Lower lobe of right lung (tissue), 2 donors: ENCODE data around the gene PRSS35. TPM values are rescaled to one million over a fixed set of nuclear protein-coding genes. Genes with fewer than 3 reads are reported as not detected.
A peak's percentile ranks its signal among the peaks of the same experiment; 100 is the strongest.

Source experiments
- ATAC-seq, 2 donors: fragments of 200-7000 bp; cut with Tn5 transposase; one replicate each; pipeline ENCODE4 v1.9.1; 2020 to 2022; ENCODE audit warnings: mild to moderate bottlenecking in 2 of 2, moderate library complexity in 2 of 2
- DNase-seq: peaks from one replicate; pipeline ENCODE4 v3.0.0-alpha.2; 2020
- H3K27ac ChIP-seq: fragments of 200-600 bp; one replicate; pipeline ENCODE4 v1.8.0; 2022
- H3K27me3 ChIP-seq: fragments of 200-600 bp; one replicate; pipeline ENCODE4 v1.8.0; 2022; ENCODE audit warnings: low read depth
- H3K36me3 ChIP-seq: fragments of 200-600 bp; one replicate; pipeline ENCODE4 v1.8.0; 2022; ENCODE audit warnings: mild to moderate bottlenecking
- H3K4me1 ChIP-seq: fragments of 200-600 bp; one replicate; pipeline ENCODE4 v1.8.0; 2022
- H3K4me3 ChIP-seq: fragments of 200-600 bp; one replicate; pipeline ENCODE4 v1.8.0; 2022; ENCODE audit warnings: mild to moderate bottlenecking
- H3K9me3 ChIP-seq: fragments of 200-600 bp; one replicate; pipeline ENCODE4 v1.8.0; 2022
- CTCF ChIP-seq: fragments of 200-600 bp; IDR thresholded peaks from one replicate; pipeline ENCODE4 v1.8.0; 2022; ENCODE audit warnings: antibody characterized with exemption, mild to moderate bottlenecking
- intact Hi-C: fragments of 100-400 bp; cut with DNase I; formaldehyde crosslinking; loops from one replicate; pipeline ENCODE4 v1.11.0; 2022
- total RNA-seq: library from RNA; stranded (reverse); fragmentation: NEBNext Ultra II Directional; extraction: Animal tissue kit (Norgen Biotek cat#: 25700); gene quantifications from one replicate; pipeline ENCODE4 v1.2.1, GENCODE V29; 2021
- donor health status: DM: no; HTN: yes; CAD: no; lungs with severe emphysema.

The PRSS35 gene
- total RNA-seq, 1 donor from 2014 or later: 0.59 TPM

GRCh38 chr6:83470001-83470400 lies 42.3 kb upstream of the PRSS35 start:
- ATAC-seq (no peak), DNase-seq (no peak)
- Histone ChIP-seq H3K4me3 (no peak overlapping the region), H3K36me3 (no peaks in the 10 kb centered on the region), H3K27ac (no peak overlapping the region), H3K4me1 (no peaks in the 10 kb centered on the region), H3K9me3 (no peaks in the 10 kb centered on the region), H3K27me3 (no peaks in the 10 kb centered on the region)
- TF ChIP-seq CTCF: no peak
- intact Hi-C loops: no loop called here

GRCh38 chr6:83470587-83470986 lies 41.7 kb upstream of the PRSS35 start:
- Histone ChIP-seq H3K36me3 (no peaks in the 10 kb centered on the region), H3K9me3 (no peaks in the 10 kb centered on the region), H3K27ac (no peak overlapping the region), H3K27me3 (no peaks in the 10 kb centered on the region), H3K4me1 (no peaks in the 10 kb centered on the region), H3K4me3 (no peak overlapping the region)
- TF ChIP-seq CTCF: no peak
- intact Hi-C loops: no loop called here
- DNase-seq (no peak), ATAC-seq (no peak)

GRCh38 chr6:83472767-83473166 lies 39.6 kb upstream of the PRSS35 start:
- no peak for DNase-seq
- Histone ChIP-seq H3K27ac (no peak overlapping the region), H3K9me3 (no peaks in the 10 kb centered on the region), H3K4me3 (no peak overlapping the region), H3K4me1 (no peaks in the 10 kb centered on the region), H3K27me3 (no peaks in the 10 kb centered on the region), H3K36me3 (no peaks in the 10 kb centered on the region)
- intact Hi-C loops: no loop called here
- ATAC-seq: no peak
- no peak for TF ChIP-seq CTCF

- no peaks in the 10 kb centered on the region for H3K9me3 ChIP-seq
- H3K27me3 ChIP-seq: no peaks in the 10 kb centered on the region
- no peak for TF ChIP-seq CTCF
- H3K27ac ChIP-seq: no peak overlapping the region
- ATAC-seq (peak in 1 of 2 donors; percentile 47), DNase-seq (no peak)
- H3K4me1 ChIP-seq: no peaks in the 10 kb centered on the region
- intact Hi-C loops: no loop called here
- H3K4me3 ChIP-seq: no peak overlapping the region
- no peaks in the 10 kb centered on the region for H3K36me3 ChIP-seq
Measured at GRCh38 chr6:83474309-83474708, 38.0 kb upstream of the PRSS35 start.

- no peaks in the 10 kb centered on the region for H3K36me3 ChIP-seq
- ATAC-seq: no peak
- no peak for DNase-seq
- TF ChIP-seq CTCF: no peak
- no peaks in the 10 kb centered on the region for H3K4me1 ChIP-seq
- no peak overlapping the region for H3K4me3 ChIP-seq
- intact Hi-C loops: no loop called here
- no peak overlapping the region for H3K27ac ChIP-seq
- H3K27me3 ChIP-seq: no peaks in the 10 kb centered on the region
- no peaks in the 10 kb centered on the region for H3K9me3 ChIP-seq
Measured at GRCh38 chr6:83476971-83477370, 35.4 kb upstream of the PRSS35 start.

- H3K4me1 ChIP-seq: no peaks in the 10 kb centered on the region
- DNase-seq (no peak), ATAC-seq (no peak)
- no peak for TF ChIP-seq CTCF
- no peaks in the 10 kb centered on the region for H3K27me3 ChIP-seq
- intact Hi-C loops: no loop called here
- H3K27ac ChIP-seq: no peak overlapping the region
- H3K9me3 ChIP-seq: no peaks in the 10 kb centered on the region
- H3K36me3 ChIP-seq: no peaks in the 10 kb centered on the region
- no peak overlapping the region for H3K4me3 ChIP-seq
Measured at GRCh38 chr6:83479389-83479788, 32.9 kb upstream of the PRSS35 start.
